Endothelial cell (in vitro differentiated cells): ENCODE results near the gene SWAP70. TPM values are rescaled to one million over a fixed set of nuclear protein-coding genes. Genes with fewer than 3 reads are reported as not detected.

Experiments
- DNase-seq: peaks from one replicate; pipeline ENCODE4 v3.0.0; 2021; ENCODE audit warnings: low spot score
- H3K27ac Mint-ChIP-seq: one replicate; pipeline ENCODE4 v1.8.0; 2021; ENCODE audit warnings: mixed read lengths, inconsistent platforms; ENCODE audit not compliant: unreplicated experiment
- H3K27me3 Mint-ChIP-seq: one replicate; pipeline ENCODE4 v1.8.0; 2021; ENCODE audit warnings: mild to moderate bottlenecking, moderate library complexity, mixed read lengths, inconsistent platforms; ENCODE audit not compliant: unreplicated experiment
- H3K36me3 Mint-ChIP-seq: one replicate; pipeline ENCODE4 v1.8.0; 2021; ENCODE audit warnings: mild to moderate bottlenecking, low read depth, mixed read lengths, inconsistent platforms; ENCODE audit not compliant: unreplicated experiment
- H3K4me1 Mint-ChIP-seq: one replicate; pipeline ENCODE4 v1.8.0; 2021; ENCODE audit warnings: mild to moderate bottlenecking, mixed read lengths, inconsistent platforms; ENCODE audit not compliant: unreplicated experiment
- H3K4me3 Mint-ChIP-seq: one replicate; pipeline ENCODE4 v1.8.0; 2021; ENCODE audit warnings: mild to moderate bottlenecking, mixed read lengths, inconsistent platforms; ENCODE audit not compliant: unreplicated experiment
- H3K9me3 Mint-ChIP-seq: one replicate; pipeline ENCODE4 v1.8.0; 2021; ENCODE audit warnings: mixed read lengths, inconsistent platforms; ENCODE audit not compliant: unreplicated experiment
- CTCF ChIP-seq: fragments of 200-600 bp; sonication (generic); IDR thresholded peaks from one replicate; pipeline ENCODE4 v1.5.0; 2021; ENCODE audit warnings: antibody characterized with exemption; ENCODE audit not compliant: unreplicated experiment
- total RNA-seq: library from RNA; stranded (reverse); fragmentation: NEBNext Ultra II Directional; extraction: Animal tissue kit (Norgen Biotek cat#: 25700); gene quantifications from one replicate; pipeline ENCODE4 v1.2.1, GENCODE V29; 2021; ENCODE audit not compliant: unreplicated experiment

Gene SWAP70
- total RNA-seq, 1 donor from 2014 or later: 36.0 TPM

DNA sequence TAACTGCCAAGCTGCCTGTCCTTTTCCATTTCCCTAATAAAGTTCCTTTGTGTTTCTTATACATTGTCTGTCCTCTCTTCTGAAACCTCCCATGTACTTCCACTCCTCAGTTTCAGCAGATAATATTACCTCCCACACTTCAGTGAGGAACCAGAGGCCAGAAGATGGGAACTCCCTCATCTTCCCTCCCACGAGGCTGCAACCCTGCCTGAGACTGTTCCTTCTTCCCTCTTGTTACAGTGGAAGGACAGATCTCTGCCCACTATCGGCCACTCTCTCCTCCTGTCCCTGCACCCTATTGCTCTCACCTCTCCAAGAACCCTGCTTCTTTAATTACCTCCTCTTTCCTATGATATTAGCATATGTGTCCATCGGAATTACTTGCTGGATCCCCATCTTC is 38.1 kb upstream of the SWAP70 start:
- H3K36me3 Mint-ChIP-seq: peaks cover 7% of the 10 kb centered on the region
- TF ChIP-seq CTCF: no peak
- H3K4me1 Mint-ChIP-seq: peaks cover 43% of the 10 kb centered on the region
- no peak for DNase-seq
- peak overlapping the region; percentile 92 for H3K27ac Mint-ChIP-seq
- H3K27me3 Mint-ChIP-seq: peaks cover 7% of the 10 kb centered on the region
- no peaks in the 10 kb centered on the region for H3K9me3 Mint-ChIP-seq
- no peak overlapping the region for H3K4me3 Mint-ChIP-seq

- H3K27ac Mint-ChIP-seq: peak overlapping the region; percentile 92
- H3K4me1 Mint-ChIP-seq: peaks cover 43% of the 10 kb centered on the region
- peak overlapping the region; percentile 43 for H3K4me3 Mint-ChIP-seq
- H3K9me3 Mint-ChIP-seq: no peaks in the 10 kb centered on the region
- TF ChIP-seq CTCF: no peak
- peaks cover 6% of the 10 kb centered on the region for H3K36me3 Mint-ChIP-seq
- DNase-seq: peak; percentile 67
- peaks cover 7% of the 10 kb centered on the region for H3K27me3 Mint-ChIP-seq
Observed at GRCh38 chr11:9626496-9627394, 37.1 kb upstream of the SWAP70 start.

DNA sequence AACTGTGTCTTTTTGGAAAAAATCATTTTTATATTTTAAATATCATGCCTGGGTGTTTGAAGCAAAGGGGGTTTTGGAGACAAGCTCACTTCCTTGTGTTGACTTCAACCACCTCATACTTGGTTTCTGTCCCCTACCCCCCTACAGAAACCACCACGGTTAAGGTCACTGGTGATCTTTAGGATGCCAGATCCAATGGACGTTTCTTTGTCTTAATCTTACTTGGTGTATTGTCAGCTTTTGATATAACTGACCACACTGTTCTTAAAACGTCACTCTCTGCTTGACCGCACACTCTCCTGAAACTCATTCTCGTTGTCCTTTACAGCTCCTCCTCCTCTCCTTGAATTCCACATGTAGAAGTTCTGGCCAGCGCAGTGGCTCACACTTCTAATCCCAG is 34.8 kb upstream of the SWAP70 start:
- Mint-ChIP-seq H3K9me3 (no peaks in the 10 kb centered on the region), H3K4me1 (peaks cover 43% of the 10 kb centered on the region), H3K27me3 (peaks cover 7% of the 10 kb centered on the region), H3K4me3 (no peak overlapping the region), H3K36me3 (no peaks in the 10 kb centered on the region), H3K27ac (no peak overlapping the region)
- no peak for DNase-seq
- TF ChIP-seq CTCF: no peak

- no peak for TF ChIP-seq CTCF
- Mint-ChIP-seq H3K27me3 (peaks cover 5% of the 10 kb centered on the region), H3K4me3 (no peak overlapping the region), H3K27ac (no peak overlapping the region), H3K36me3 (no peaks in the 10 kb centered on the region), H3K9me3 (no peaks in the 10 kb centered on the region), H3K4me1 (peaks cover 8% of the 10 kb centered on the region)
- no peak for DNase-seq
Observed at GRCh38 chr11:9633679-9634078, 30.2 kb upstream of the SWAP70 start.

DNA sequence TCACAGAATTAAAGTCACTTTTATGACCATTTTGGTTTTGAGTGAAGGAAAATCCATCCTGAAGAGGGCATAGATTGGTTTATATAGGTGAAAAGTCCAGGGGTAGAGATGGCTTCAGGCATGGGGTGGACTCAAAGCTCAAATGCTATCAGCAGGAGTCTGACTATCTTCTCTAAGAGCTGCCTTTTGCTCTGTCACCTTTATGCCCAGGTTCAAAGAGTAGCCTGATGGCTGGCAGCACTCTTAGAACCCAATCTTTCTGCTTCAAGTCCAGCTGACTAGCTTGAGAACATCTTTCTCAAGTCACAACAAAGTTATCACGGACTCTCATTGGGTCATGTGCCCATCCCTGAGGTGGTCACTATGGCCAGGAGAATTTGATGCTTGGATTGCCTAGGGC is 27.2 kb upstream of the SWAP70 start:
- Mint-ChIP-seq H3K4me3 (no peak overlapping the region), H3K27ac (no peak overlapping the region), H3K9me3 (no peaks in the 10 kb centered on the region), H3K4me1 (peaks cover 17% of the 10 kb centered on the region), H3K36me3 (no peaks in the 10 kb centered on the region), H3K27me3 (peaks cover 8% of the 10 kb centered on the region)
- no peak for TF ChIP-seq CTCF
- DNase-seq: no peak
